GM18868 (cell line): ENCODE results near the gene CDH4.

Experiments
- ATAC-seq: cut with Tn5 transposase; IDR thresholded peaks from one replicate; pipeline ENCODE4 v1.9.1; 2021; ENCODE audit warnings: mild to moderate bottlenecking, moderate library complexity; ENCODE audit not compliant: unreplicated experiment

Gene CDH4

GRCh38 chr20:61953037-61954021 is 701.3 kb downstream of the CDH4 start:
- ATAC-seq = no peak

- no peak for ATAC-seq
Observed at GRCh38 chr20:61954276-61955021, 702.4 kb downstream of the CDH4 start.

- ATAC-seq = no peak
Observed at GRCh38 chr20:61955668-61956395, 703.8 kb downstream of the CDH4 start.

GRCh38 chr20:61956396-61957342 is 704.6 kb downstream of the CDH4 start:
- no peak for ATAC-seq

GRCh38 chr20:61957961-61958715 is 706.1 kb downstream of the CDH4 start:
- no peak for ATAC-seq

- no peak for ATAC-seq
Observed at GRCh38 chr20:61958773-61959700, 707.0 kb downstream of the CDH4 start.

- ATAC-seq = no peak
Observed at GRCh38 chr20:61960836-61961235, 708.8 kb downstream of the CDH4 start.

GRCh38 chr20:61963149-61963548 is 711.1 kb downstream of the CDH4 start:
- ATAC-seq = no peak

GRCh38 chr20:61963885-61964674 is 712.0 kb downstream of the CDH4 start:
- no peak for ATAC-seq

- ATAC-seq = no peak
Observed at GRCh38 chr20:61964675-61965605, 712.9 kb downstream of the CDH4 start.

GRCh38 chr20:61965606-61966491 is 713.8 kb downstream of the CDH4 start:
- no peak for ATAC-seq

- ATAC-seq = no peak
Observed at GRCh38 chr20:61966492-61967244, 714.6 kb downstream of the CDH4 start.

- ATAC-seq = no peak
Observed at GRCh38 chr20:61967300-61967699, 715.2 kb downstream of the CDH4 start.

GRCh38 chr20:61968036-61968810 is 716.2 kb downstream of the CDH4 start:
- ATAC-seq = no peak
